Measurements from ENCODE around the gene MYO5B.

Gene MYO5B

GRCh38 chr18:50189160-50189559, 5.8 kb downstream of the MYO5B start:
- DNase-seq (ENCODE audit: low spot score) (no peak), FAIRE-seq (no peak)

DNA sequence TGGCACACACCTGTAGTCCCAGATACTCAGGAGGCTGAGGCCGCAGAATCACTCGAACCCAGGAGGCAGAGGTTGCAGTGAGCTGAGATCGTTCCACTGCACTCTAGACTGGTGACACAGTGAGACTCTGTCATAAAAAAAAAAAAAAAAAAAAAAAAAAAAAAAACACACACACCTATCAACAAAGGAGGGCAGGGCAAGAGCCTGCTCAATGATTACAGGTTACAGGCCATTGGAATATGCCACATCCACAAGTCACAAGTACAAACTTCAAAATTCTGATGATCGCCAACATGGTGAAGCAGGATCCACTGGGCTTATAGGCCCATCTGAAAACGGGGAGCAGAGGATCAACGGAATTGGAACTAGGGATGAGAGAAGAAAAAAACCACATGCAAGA, 6.3 kb downstream of the MYO5B start:
- no peak for DNase-seq (ENCODE audit: low spot score)
- FAIRE-seq: no peak

GRCh38 chr18:50187659-50188058, 7.3 kb downstream of the MYO5B start:
- FAIRE-seq (no peak), DNase-seq (ENCODE audit: low spot score) (no peak)

DNA sequence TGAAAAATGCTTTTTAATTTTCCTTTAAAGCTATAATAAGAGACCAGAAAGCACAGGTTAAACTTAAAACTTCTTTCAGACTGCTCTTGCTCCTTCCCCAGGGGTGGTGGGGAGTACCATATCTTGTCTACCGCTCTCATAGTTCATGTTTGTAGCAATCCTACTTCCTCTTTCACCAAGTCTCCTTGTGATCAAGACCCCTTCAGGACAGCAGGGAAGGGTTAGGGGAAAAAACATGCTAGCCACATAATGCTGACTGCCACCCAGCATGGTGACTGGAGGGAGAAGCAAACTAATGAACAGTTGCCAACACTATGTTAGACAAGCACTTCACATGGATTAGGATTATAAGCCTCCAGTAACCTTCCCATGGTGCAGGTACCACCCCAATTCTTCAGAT, 8.6 kb downstream of the MYO5B start:
- DNase-seq (ENCODE audit: low spot score): no peak
- no peak for FAIRE-seq

GRCh38 chr18:50183556-50183955, 11.4 kb downstream of the MYO5B start:
- peak; percentile 17 for DNase-seq (ENCODE audit: low spot score)
- no peak for FAIRE-seq

DNA sequence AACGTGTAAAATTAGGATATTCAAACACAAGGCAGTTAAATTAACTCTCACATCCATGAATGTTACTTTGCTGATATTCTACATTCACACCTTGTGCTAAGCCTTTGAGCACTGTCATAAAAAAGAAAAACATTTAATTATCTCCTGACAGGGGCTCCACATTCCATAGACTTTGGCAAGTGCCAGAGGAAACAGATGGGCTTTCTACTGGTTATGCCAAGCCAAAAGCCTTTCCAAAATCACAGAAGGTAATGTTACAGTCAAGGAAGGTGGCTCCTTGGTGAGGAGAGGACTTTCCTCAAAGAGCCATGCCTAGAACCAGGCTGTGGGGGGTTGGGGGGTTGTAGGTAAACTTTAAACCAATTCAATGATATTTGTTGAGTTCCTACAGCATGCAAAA, 12.4 kb downstream of the MYO5B start:
- FAIRE-seq (no peak), DNase-seq (ENCODE audit: low spot score) (no peak)

GRCh38 chr18:50181590-50181989, 13.4 kb downstream of the MYO5B start:
- FAIRE-seq (no peak), DNase-seq (ENCODE audit: low spot score) (no peak)

- FAIRE-seq (no peak), DNase-seq (ENCODE audit: low spot score) (no peak)
Observed at GRCh38 chr18:50179465-50179864, 15.5 kb downstream of the MYO5B start.

DNA sequence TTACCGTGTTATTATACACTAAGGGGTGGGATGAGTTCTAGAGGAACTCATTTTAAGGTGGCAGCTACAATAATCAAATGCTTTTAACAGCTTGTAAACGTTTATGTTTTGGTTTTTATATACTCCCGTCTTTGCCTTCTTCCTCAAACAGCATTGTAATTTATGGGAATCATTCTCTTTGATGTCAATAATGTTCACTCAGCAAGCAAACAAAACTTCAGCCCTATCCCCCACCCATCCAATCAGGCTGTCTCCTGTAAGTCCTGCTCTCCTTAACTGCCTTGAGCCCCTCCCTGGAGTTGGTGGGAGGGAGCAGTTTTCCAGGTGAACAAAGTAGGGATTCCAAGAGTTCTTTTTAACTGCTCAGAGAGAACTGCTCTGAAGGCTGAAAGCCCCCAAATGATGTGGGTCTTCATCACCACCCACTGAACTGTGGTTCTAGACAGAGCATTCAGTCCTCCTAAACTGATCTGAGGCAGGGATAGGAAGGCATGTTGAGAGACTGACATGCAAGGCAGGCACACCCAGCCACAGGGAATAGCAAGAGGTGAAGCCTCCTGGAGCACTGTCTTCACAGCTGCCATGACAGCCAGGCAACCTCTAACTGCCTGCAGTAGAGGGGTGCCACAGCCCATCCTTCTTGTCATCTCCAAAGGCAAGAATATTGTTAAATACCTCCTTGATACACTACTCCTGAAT, 17.5 kb downstream of the MYO5B start:
- FAIRE-seq: no peak
- no peak for DNase-seq (ENCODE audit: low spot score)

DNA sequence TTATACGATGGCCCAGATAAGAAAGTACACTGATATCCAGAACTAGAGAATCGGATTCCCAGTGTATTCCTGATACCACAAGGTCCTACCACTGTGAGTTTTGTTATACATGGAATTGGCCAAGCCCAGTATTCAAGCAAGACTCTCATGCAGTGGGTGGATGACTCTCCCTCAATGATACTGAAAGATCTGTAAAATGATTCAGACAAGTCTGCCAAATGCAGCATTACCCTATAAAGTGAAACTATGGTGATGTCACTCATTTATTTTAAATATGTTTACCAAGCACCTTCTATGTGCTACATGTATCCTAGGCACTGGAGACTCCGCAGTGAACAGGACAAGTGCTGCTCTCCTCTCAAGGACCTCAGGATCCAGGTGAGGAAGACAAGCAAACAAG, 22.6 kb downstream of the MYO5B start:
- FAIRE-seq: no peak
- no peak for DNase-seq (ENCODE audit: low spot score)

- no peak for FAIRE-seq
- no peak for DNase-seq (ENCODE audit: low spot score)
Observed at GRCh38 chr18:50171406-50171805, 23.5 kb downstream of the MYO5B start.

DNA sequence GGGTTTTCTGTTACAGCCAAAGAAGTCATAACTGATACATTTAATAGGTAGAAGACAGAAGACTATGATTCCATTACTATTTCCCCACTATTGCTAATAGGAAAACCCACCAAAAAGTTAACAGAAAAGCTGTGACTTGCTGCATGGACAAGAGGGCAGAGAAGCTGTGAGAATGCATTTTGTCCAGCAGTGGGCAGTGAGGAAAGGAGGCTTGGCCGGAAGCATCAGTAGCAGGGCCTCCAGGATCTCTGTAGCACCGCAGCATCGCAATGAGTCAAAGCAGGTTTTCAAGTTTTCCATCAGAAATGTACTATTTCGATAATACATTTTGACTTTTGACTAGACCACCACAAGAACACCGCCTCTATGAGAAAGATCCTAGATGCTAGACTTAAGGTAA, 24.9 kb downstream of the MYO5B start:
- no peak for FAIRE-seq

GRCh38 chr18:50169149-50169548, 25.8 kb downstream of the MYO5B start:
- no peak for DNase-seq (ENCODE audit: low spot score)
- FAIRE-seq: no peak

More for the DNA sequence above, 24.9 kb downstream of the MYO5B start:
- DNase-seq (ENCODE audit: low spot score): no peak

DNA sequence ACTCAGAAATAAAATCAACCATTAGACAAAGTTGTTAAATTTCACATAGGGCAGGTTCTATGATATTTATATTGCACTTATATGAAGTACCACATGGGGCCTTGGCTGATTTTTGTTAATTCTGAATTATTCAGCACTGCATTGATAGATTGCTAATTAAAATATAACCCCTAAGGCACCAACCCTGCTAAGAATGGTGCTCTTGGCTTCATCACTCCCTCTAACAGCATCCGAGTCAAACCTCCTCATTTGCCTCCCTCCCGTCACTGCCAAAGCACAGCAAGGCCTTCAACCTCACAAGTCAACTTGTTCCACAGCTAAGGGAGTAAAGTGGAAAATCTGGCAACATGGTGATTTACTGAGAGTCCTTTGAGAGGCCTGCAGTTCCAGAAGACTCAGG, 27.0 kb downstream of the MYO5B start:
- DNase-seq (ENCODE audit: low spot score) (no peak), FAIRE-seq (no peak)

DNA sequence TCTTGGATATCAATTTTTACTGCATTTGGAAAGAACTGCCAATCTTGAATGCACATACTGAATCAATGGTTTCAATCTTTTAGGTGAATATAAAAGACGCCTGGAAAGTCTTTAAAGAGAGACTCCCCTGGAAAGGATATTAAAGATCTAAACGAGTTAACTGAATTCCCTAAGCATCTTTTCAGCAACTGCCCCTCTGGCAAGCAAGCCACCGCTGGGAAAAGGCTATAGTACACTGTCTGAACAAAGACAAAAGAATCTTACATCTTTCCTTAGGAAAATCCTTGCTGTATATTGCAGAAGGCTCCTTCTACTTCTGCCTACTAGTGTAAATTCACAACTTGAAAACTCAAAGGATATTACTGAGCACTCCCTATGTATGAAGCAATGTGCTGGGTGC, 28.0 kb downstream of the MYO5B start:
- FAIRE-seq (no peak), DNase-seq (ENCODE audit: low spot score) (no peak)

DNA sequence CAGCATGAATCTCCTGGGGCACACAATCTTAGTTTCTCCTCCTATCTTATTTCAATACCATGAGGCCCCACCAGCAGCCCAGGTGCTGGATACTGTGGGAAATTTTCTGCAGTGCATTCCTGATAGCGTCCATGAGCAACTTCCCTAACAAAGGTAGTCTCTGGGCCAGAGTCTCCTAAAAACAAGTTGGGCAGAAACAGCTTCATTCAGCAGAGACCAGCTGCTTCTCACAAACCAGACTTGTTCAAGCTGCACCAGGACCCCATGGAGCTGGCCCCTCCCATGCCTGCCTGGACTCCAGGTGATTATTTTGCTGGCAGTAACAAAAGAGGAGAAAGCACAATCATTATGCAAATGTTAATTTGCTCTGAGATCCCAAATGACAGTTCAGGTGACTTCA, 31.4 kb downstream of the MYO5B start:
- FAIRE-seq: no peak
- DNase-seq (ENCODE audit: low spot score): no peak

DNA sequence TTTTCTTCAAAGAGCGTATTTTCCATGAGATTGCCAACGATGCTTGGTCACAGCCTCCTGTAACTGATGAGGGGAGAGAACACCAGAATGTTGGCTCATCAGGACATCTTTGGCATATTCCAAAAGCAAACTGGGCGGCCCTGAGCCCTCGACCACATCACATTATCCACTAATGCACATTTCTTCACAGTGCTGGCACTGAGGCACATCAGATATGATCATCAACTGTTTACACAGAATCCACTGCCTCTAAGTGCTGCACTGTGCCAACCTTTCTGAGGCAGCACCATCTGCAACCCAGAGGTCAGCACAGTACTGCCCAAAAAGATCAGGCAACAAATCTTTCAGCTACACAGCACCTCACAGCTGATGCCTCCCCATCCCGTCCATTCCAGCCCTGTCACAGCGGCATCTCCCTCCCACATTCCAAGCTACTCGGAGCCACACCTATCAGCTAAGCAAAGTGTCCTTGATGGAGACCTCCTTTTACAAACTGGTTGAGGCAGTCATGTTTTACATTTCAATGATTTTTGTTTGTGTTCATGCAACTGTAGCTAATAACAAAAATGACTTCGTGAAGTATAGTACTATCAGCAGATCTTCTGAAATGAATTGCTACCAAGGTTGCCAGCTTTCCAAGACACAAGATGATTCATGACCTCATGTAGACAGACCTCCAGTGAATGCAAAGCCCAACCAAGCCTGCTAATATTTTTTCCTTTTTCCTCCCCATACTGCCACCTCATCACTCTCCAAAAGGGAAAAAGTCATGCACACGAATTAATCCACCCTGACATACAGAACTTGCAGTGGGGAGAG, 32.3 kb downstream of the MYO5B start:
- no peak for DNase-seq (ENCODE audit: low spot score)
- no peak for FAIRE-seq

- no peak for DNase-seq (ENCODE audit: low spot score)
- FAIRE-seq: no peak
Observed at GRCh38 chr18:50161597-50162205, 33.2 kb downstream of the MYO5B start.

DNA sequence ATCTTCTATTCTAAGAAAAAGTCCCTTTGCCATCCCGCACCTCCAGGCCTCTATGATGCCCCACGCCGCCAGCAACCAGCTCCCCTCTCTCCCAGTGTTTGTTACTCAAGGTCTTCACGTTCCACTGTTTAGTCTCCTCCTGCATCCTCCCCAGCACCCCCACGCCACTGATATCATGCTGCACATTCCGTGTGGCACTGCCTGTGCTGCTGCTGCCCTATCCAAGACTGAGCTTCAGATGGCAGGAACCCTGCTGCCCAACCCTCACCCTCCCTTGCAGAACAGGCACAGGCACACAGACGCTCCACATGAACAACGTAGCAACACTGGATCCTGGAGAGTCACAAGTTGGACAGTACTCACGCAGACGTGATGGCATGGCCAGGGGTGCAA, 35.3 kb downstream of the MYO5B start:
- FAIRE-seq (no peak), DNase-seq (ENCODE audit: low spot score) (no peak)

DNA sequence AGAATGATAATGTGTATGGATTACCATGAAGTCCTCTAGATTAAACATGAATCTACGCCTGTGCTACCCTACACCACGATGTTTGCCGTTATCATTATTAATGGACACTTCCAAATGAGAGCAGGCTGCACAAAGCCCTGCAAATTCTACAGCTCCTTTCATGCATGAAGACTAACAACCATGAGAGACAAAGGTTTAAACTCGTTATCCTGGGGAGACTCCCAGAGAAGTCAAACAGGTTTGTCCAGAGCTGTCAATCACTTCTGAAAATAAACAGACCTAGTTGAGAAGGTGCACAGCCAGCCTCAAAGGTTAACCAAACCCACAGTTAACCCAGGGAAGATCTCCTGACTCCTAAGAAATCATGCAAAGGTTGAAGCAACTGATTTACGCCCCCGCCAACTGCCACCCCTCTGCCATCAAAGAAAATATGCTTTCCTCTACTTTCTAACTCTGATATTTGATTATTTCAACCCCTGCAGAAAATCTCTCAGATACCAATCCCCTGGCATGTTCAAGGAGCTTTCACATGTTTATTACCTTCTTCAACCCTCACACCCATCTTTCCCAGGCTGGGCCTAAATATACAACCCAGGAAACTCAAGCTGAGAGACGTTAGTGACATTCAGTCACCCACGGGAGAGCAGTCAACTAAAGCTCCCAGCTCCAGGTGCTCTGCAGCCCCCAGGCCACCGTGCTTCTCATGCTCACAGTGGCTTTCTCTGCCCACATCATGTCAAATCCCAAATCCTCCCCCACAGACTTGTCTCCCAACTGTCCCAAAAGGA, 35.9 kb downstream of the MYO5B start:
- DNase-seq (ENCODE audit: low spot score): no peak

GRCh38 chr18:50155406-50155805, 39.5 kb downstream of the MYO5B start:
- DNase-seq (ENCODE audit: low spot score): no peak
- no peak for FAIRE-seq

More for the DNA sequence above, 35.9 kb downstream of the MYO5B start:
- no peak for FAIRE-seq

DNA sequence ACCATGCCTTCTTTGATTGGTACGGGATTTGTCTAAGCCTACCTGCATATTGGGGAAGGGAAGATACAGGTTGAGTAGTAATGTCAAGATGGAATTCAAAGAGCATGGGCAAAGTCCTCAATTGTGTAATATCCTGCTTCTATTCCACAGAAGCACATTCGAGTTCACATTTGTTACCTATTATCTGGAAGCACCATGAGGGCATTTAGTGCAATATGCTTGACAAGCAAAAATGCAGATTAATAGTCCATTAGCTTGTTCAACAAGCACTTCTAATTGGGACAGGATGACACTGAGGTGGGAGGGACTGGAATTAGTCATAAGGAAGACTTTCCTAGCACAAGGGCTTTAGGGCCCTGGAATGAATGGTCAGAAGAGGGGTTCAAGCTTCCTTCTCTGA, 40.5 kb downstream of the MYO5B start:
- DNase-seq (ENCODE audit: low spot score): no peak
- FAIRE-seq: no peak
